ENCODE measurements around the gene TSHB.

DNA sequence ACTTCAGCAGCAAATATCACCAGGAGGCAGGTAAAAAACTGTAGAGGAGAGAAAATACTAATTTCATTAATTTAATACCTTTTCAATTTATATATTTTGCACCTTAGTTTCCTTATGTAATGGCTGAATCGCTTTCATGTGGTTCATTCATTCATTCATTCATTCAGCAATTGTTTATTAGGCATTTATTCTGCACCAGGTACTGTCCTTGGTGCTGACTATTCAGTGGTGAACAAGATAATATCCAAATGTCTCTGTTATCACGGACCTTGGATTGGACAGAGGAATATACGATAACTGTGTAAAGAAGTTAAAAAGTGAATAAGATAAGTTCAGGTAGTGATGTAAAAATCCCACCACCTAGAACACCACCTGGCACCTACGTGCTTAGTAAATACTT lies 30.9 kb downstream of the TSHB start:
- no peak for TF ChIP-seq CTCF (IDR thresholded peaks at IDR 0.05)
- no peak for TF ChIP-seq POLR2A (IDR thresholded peaks at IDR 0.05)

All from tibial nerve (tissue), 3 donors.